ENCODE results near the gene ADGRG3. TPM values are rescaled to one million over a fixed set of nuclear protein-coding genes. Genes with fewer than 3 reads are reported as not detected.

Gene ADGRG3
- total RNA-seq, 2 donors from 2014 or later: 6.8 to 10.4 TPM

DNA sequence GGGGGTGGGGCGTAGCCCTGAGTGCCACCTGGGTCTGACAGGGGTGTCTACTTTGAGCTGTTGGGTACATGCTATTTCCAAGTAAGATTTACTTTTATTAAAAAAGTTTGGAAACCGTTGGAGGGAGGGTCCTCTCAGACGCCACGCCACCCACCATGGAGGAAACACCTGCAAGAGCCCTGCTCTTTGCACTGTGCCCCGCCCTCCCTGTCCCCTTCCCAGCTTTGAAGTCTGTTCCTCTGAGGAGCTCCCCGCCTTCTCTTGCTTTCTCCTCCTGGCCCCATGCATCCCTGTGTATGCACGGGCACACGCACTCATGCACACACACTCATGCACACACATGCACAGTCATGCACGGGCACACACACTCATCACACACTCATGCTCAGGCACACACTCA is 24.2 kb upstream of the ADGRG3 start:
- intact Hi-C loops (cut with DNase I): no loop called here
- DNase-seq (ENCODE audit: low spot score): no peak

DNA sequence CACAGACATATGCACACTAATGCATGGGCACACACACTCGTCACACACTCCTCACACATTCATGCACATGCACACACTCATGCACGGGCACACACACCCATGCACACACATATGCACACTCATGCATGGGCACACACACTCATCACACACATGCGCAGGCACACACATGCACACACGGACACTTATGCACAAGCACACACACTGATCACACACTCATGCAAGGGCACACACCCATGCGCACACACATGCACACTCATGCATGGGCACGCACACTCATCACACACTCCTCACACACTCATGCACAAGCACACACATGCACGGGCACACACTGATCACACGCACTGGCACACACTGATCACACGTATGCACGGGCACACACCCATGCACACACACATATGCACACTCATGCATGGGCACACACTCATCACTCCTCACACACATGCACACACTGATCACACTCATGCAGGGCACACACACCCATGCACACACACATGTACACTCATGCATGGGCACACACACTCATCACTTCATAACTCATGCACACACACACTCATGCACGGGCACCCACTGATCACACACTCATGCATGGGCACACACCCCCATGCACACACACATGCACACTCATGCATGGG is 23.6 kb upstream of the ADGRG3 start:
- intact Hi-C loops (cut with DNase I): loop anchor here in 1 of 2 donors (5.0 kb wide), 2 partner anchors 52 to 67 kb away; no protein-coding TSS in a partner anchor
- DNase-seq (ENCODE audit: low spot score): no peak

- DNase-seq (ENCODE audit: low spot score): no peak
Observed at GRCh38 chr16:57645169-57645568, 22.9 kb upstream of the ADGRG3 start.

GRCh38 chr16:57645691-57646387 is 22.3 kb upstream of the ADGRG3 start:
- DNase-seq (ENCODE audit: low spot score): no peak
- intact Hi-C loops (cut with DNase I): loop anchor here in 1 of 2 donors (5.0 kb wide), 2 partner anchors 54 to 69 kb away; no protein-coding TSS in a partner anchor

More at GRCh38 chr16:57645169-57645568, 22.9 kb upstream of the ADGRG3 start:
- intact Hi-C loops (cut with DNase I): loop anchor here in 1 of 2 donors (5.0 kb wide), 2 partner anchors 53 to 68 kb away; no protein-coding TSS in a partner anchor

- DNase-seq (ENCODE audit: low spot score): no peak
- intact Hi-C loops (cut with DNase I): loop anchor here in 1 of 2 donors (5.0 kb wide), 2 partner anchors 54 to 69 kb away; no protein-coding TSS in a partner anchor
Observed at GRCh38 chr16:57646388-57647039, 21.6 kb upstream of the ADGRG3 start.

DNA sequence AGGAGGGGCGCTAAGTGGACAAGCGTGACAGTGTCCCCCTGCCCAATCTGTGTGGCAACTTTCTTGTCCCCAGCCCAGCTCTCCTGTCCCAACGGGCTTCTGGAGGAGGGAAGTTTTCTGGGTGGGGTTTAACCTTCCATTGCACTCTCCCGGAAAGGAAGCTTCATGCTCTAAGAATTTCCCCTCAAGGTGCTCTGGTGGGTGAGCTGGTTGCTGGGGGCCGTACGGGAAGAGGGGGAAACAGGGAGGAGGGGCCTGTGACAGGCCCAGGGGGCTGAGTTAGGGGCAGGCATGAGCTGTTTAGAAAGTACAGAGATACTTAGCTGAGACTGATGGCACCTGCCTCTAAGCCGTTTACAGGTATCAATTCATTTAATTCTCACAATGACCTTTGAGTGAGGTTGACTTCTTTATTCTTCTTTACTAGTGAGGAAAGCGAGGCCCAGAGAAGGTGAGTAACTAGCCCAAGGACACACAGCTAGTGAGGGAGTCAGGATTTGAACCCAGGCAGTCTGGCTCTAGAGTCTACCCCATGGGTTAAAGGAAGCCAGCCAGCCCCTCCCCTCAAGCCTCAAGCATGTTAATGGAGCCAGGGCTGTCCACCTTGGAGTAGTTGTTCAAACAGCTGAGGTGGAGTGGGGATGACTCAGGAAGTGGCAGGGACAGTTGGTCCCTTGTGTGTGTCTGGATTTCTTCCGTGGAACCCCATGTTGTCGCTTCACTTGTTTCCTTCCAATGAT is 20.8 kb upstream of the ADGRG3 start:
- no peak for DNase-seq (ENCODE audit: low spot score)
- intact Hi-C loops (cut with DNase I): loop anchor here in 1 of 2 donors (5.0 kb wide), 2 partner anchors 55 to 70 kb away; no protein-coding TSS in a partner anchor

- intact Hi-C loops (cut with DNase I): loop anchor here in 1 of 2 donors (5.0 kb wide), 2 partner anchors 56 to 71 kb away; no protein-coding TSS in a partner anchor
- no peak for DNase-seq (ENCODE audit: low spot score)
Observed at GRCh38 chr16:57648125-57648524, 20.0 kb upstream of the ADGRG3 start.

DNA sequence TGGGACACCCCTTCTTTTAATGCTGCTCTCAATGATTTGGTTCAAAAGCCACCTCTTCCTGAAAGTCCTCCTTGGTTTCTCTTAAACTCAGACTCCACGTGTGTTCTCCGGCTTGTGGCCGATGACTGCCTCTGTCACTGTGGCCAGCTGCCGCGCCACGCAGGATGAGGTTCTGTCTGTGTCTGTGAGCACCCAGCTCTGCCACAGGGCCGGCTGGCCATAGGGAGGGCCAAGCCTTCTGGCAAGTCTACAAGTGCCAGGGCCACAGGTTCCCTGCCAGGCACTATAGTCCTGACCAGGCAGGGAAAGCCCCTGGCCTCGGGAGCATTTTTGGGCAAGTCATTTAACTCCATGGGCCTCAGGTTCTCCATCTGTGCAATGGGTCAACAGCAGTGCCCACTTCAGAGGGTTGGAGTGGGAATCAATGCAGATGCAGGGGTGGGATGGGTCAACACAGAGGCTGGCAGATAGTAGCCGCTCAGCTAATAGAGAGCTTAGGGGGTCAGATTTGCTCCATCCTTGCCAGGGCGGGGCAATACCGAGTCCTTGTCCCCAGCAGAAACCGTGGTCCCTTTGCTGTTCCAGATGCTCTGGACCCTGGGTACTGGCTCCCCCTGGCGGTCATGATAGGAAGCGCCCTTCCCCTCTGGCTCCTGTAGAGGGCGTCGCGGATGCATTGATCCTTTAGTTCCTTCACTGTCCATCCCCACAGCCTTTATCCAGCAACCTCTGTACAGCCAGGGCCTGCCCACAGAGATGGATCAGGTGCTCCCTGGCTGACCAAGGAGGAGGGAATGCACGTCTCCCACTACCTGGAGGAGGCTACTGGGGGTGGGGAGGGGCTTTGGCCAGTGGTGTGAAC is 19.3 kb upstream of the ADGRG3 start:
- intact Hi-C loops (cut with DNase I): loop anchor here in 1 of 2 donors (5.0 kb wide), 2 partner anchors 57 to 72 kb away; no protein-coding TSS in a partner anchor
- peak; percentile 94 for DNase-seq (ENCODE audit: low spot score)

DNA sequence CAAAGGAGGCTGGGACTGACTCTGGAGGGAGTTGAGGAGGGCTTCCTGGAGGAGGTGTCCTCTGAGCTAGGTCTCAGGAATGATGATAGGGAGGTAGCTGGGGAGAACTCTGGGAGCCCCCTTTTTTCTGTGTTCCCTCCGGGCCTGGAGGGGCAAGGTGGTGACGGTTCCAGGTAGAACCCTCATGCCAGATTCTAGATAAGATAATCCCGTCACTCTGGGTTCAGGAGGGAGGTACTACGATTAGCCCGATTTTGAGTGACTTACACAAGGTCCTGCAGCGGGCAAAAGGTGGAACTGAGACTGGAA is 18.7 kb upstream of the ADGRG3 start:
- DNase-seq (ENCODE audit: low spot score): no peak
- intact Hi-C loops (cut with DNase I): loop anchor here in 1 of 2 donors (5.0 kb wide), 2 partner anchors 57 to 72 kb away; no protein-coding TSS in a partner anchor

DNA sequence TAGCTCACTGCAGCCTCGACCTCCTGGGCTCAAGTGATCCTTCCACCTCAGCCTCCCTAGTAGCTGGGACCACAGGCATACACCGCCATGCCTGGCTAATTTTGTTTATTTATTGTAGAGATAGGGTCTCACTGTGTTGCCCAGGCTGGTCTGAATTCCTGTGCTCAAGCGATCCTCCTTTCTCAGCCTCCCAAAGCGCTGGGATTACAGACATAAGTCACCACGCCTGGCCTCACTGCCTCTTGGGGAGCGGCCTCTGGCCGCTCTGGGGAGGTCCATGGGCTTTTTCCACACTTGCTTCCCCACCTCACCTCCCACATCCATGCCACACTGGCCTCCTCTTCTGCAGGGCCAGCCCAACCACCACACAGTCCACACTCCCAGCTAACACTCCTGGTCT is 18.3 kb upstream of the ADGRG3 start:
- intact Hi-C loops (cut with DNase I): loop anchor here (1.0 to 5.0 kb wide), 3 partner anchors 58 to 73 kb away; no protein-coding TSS in a partner anchor
- no peak for DNase-seq (ENCODE audit: low spot score)

DNA sequence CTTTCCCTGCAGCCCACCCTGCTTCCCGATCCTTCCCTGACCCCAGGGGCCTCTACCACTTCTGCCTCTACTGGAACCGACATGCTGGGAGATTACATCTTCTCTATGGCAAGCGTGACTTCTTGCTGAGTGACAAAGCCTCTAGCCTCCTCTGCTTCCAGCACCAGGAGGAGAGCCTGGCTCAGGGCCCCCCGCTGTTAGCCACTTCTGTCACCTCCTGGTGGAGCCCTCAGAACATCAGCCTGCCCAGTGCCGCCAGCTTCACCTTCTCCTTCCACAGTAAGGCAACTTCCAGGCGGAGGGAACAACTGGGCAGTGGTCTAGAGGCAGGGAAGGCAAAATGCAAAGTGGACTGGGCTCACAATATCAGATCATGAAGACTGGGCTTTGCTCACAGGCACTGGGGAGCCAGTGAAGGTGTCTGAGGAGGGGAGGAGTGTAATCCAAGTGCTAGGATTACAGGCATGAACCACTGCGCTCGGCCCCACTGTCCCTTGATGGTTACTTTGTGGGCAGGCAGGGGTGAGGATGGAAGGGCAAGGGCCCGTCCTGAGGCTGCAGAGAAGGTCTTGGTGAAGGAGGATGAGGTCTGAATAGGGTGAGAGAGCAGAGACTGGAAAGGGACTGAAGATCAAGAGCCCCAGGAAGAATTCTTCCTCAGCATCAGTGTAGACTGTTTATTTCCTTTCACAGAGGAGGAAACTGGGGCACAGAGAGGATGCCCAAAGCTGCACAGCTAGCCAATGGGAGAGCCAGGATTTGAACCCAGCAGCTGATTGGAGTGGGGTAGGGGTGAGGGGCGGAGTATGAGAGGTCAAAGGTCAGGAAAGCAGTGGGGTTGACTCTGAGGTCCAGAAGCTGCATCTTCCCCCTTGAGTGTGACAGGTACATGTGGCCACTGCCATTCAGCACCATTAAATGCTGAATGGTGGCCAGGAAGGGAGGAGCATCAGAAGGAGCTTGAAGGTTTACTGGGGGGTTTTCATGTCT is 16.5 kb upstream of the ADGRG3 start:
- no peak for DNase-seq (ENCODE audit: low spot score)
- intact Hi-C loops (cut with DNase I): no loop called here

DNA sequence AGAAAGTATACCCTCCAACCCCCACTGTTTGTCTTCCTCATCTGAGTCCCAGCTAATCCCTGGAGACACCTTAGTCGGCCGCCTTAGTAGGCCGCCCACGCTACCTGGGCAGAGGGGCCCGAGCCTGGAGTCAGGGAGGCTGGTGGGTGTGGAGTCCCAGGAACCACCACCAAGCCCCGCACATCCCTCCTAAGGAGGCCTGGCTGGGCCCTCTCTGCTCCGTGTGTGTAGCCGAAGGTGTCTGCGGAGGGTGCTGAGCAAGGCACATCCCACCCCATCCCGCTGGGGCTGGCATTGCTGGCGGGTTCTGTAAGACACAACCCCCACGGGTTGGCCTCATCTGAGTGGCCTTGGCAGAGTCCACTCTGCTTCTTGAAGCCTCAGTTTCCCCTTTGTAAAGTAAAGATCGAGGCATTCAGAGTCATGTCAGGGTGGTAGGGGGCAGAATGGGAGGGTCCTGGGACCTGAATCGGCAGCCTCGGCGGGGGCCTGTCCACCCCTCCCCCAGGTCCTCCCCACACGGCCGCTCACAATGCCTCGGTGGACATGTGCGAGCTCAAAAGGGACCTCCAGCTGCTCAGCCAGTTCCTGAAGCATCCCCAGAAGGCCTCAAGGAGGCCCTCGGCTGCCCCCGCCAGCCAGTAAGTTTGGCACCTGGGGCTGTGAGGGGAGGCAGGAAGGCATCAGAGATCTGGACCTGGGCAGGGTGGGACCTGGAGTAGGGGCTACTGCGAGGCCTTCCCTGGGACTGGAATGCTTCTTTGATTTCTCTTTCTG is 15.2 kb upstream of the ADGRG3 start:
- no peak for DNase-seq (ENCODE audit: low spot score)
- intact Hi-C loops (cut with DNase I): no loop called here

- DNase-seq (ENCODE audit: low spot score): no peak
- intact Hi-C loops (cut with DNase I): no loop called here
Observed at GRCh38 chr16:57653936-57654335, 14.2 kb upstream of the ADGRG3 start.

DNA sequence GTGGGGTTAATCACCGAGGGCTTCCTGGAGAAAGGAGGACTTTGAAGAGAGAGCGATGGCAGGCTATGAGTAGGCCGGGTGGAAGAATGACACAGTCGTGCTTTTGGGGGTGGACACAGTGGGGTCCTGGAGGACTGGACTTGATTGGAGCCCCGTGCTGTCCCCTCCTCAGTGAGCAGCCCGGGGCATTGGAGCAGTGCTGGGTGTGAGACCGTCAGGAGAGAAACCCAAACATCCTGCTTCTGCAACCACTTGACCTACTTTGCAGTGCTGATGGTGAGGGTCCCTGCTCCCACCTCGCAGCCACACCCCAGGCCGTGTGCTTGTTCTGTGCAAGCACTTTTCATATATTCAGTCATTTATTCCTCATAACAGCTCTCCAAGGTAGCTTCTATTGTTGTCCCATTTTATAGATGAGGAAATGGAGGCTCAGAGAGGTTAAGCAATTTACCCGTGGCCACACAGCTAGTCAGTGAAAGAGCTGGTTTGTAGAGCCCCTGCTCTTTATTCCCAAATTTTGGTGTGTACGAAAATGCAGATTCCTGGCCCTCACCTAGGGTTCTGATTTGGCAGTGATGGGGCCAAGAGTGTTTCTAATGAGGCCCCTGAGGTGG is 11.7 kb upstream of the ADGRG3 start:
- no peak for DNase-seq (ENCODE audit: low spot score)
- intact Hi-C loops (cut with DNase I): no loop called here

- no peak for DNase-seq (ENCODE audit: low spot score)
- intact Hi-C loops (cut with DNase I): no loop called here
Observed at GRCh38 chr16:57657228-57657627, 10.9 kb upstream of the ADGRG3 start.

All from posterior vena cava (tissue), 2 donors.